ENCODE results near the gene MPDZ. TPM values are rescaled to one million over a fixed set of nuclear protein-coding genes. Genes with fewer than 3 reads are reported as not detected.

The MPDZ gene
- total and polyA plus RNA-seq, 10 donors = 3.8 to 42.8 (median 26.8) TPM

DNA sequence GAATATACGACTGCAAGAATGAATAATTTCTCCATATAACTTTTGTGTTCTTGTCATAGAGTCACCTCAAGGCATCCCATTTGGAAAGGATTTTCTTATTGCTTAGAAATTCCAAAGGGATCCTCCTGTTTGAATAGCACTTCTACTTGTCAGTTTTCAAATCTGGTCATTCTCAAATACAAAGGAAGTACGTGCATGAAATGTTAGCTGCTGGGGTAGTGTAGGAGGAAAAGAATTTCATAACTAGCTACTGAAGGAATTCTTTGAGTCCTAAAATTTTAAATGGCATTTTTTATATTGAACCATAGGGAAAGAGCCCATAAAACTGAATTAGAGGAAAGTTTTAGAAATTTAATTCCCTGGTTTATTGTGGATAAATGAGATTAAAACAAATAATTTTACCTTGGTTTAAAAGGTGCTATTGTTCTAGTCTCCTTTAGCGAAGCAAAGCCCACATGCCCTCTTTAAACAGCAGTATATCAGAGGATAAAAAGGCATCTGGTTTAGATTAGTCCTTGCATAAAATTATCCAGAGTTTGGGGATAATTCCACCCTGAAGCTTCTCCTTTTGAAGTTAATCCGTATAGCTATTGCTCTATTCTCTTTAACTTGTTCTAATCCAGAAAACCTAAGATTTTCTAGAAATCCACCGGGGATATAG, 2.0 kb upstream of the MPDZ start:
- WGBS, 5 donors = 67 to 89% (median 81%) methylated on average over 5 of the region's 5 CpGs
- TF ChIP-seq, protein P1, sequence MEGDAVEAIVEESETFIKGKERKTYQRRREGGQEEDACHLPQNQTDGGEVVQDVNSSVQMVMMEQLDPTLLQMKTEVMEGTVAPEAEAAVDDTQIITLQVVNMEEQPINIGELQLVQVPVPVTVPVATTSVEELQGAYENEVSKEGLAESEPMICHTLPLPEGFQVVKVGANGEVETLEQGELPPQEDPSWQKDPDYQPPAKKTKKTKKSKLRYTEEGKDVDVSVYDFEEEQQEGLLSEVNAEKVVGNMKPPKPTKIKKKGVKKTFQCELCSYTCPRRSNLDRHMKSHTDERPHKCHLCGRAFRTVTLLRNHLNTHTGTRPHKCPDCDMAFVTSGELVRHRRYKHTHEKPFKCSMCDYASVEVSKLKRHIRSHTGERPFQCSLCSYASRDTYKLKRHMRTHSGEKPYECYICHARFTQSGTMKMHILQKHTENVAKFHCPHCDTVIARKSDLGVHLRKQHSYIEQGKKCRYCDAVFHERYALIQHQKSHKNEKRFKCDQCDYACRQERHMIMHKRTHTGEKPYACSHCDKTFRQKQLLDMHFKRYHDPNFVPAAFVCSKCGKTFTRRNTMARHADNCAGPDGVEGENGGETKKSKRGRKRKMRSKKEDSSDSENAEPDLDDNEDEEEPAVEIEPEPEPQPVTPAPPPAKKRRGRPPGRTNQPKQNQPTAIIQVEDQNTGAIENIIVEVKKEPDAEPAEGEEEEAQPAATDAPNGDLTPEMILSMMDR (IDR thresholded peaks at IDR 0.05 in 8 of 11, conservative IDR thresholded peaks at IDR 0.05 in 3 of 11) = no peak
- no peak for TF ChIP-seq POLR2A (IDR thresholded peaks at IDR 0.05)
- peak overlapping the region in 3 of 8 donors; percentile 12 to 65 (median 14) for H3K27ac ChIP-seq
- H3K27me3 ChIP-seq (replicated peaks in 1 of 7) = peaks cover 0 to 38% (median 6%) of the 10 kb centered on the region in 7 donors
- H3K4me3 ChIP-seq = no peak overlapping the region
- H3K36me3 ChIP-seq = no peaks in the 10 kb centered on the region
- intact Hi-C loops (cut with DNase I; ENCODE audit: low total_unique reads) = no loop called here
- peaks cover 0 to 9% (median 0%) of the 10 kb centered on the region in 6 donors for H3K4me1 ChIP-seq
- DNase-seq = no peak
- peaks cover 0 to 3% (median 0%) of the 10 kb centered on the region in 8 donors for H3K9me3 ChIP-seq

DNA sequence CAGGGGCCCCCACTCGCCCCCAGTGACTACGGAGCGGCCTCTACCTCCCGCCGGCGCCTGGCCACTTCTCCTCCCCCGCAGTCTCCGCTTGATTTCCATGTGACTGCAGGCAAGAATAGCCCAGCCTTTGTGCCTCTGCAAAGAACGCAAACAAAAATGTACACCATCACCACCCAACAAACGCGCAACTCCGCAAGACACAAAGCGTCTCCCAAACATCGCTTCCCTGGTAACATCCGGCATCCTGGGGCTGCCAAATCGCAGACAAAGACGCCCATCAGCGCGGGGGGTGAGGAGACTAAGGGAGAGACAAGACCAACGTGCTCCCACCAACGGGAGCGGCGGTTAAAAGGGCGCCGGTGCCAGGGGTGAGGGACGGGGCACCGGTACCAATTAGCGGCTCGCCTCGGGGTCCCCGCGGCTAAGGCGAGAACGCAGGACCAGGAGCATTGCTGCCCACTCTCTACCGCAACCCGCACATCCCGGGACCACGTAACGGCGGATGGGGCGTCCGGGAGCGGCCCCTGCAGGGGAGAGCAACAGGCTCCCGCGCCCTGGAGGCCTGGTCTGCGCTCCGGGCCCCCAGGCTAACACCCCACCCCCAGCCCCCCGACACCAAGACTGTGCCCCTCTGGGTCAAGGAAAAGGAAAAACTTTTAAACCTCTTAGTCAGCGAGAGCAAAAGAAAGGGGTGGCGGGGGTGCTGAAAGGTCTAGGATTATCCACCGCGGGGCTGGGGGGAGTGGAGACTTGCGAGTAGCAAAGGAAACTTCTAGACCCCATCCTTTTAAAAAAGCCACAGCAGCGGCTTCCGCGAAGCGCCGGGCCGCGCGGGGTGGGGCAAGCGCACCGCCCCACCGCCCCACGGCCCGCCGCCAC, 885 bp downstream of the MPDZ start:
- peak overlapping the region; percentile 67 to 88 (median 82) for H3K27ac ChIP-seq
- WGBS, 5 donors = 3 to 6% (median 5%) methylated on average over 29 to 67 of the region's 67 CpGs
- intact Hi-C loops (cut with DNase I; ENCODE audit: low total_unique reads) = no loop called here
- TF ChIP-seq POLR2AphosphoS5 (IDR thresholded peaks at IDR 0.05) (peak; percentile 33 to 56 (median 49)), POLR2A (IDR thresholded peaks at IDR 0.05) (no peak)
- TF ChIP-seq, protein P1 (IDR thresholded peaks at IDR 0.05 in 8 of 11, conservative IDR thresholded peaks at IDR 0.05 in 3 of 11) = no peak
- peaks cover 0 to 9% (median 0%) of the 10 kb centered on the region in 6 donors for H3K4me1 ChIP-seq
- peaks cover 0 to 38% (median 6%) of the 10 kb centered on the region in 7 donors for H3K27me3 ChIP-seq (replicated peaks in 1 of 7)
- H3K36me3 ChIP-seq = no peaks in the 10 kb centered on the region
- H3K9me3 ChIP-seq = peaks cover 0 to 3% (median 0%) of the 10 kb centered on the region in 8 donors
- H3K4me3 ChIP-seq = peak overlapping the region; percentile 32 to 70 (median 48)
- peak; percentile 74 for DNase-seq

DNA sequence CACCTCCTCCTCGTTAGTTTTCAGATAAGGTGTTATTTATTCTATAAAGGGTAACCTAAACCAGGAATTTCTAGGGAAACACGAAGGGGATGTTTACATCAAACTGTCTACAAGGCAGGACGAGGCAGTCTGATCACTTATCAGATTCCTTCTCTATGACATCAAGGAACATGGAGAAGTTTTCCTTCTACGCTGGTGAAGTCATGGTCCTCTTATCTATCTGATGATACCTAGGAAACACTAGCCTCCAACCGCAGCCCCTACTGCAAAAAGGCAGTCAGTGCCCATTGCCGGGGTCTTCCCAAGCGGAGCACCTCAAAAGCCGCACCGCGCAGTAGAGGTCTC, 1.5 kb downstream of the MPDZ start:
- Histone ChIP-seq H3K4me3 (peak overlapping the region; percentile 32 to 70 (median 48)), H3K36me3 (no peaks in the 10 kb centered on the region), H3K27ac (peak overlapping the region in 7 of 8 donors; percentile 68 to 88 (median 83)), H3K27me3 (replicated peaks in 1 of 7) (peaks cover 0 to 38% (median 6%) of the 10 kb centered on the region in 7 donors), H3K4me1 (peaks cover 0 to 9% (median 0%) of the 10 kb centered on the region in 6 donors), H3K9me3 (peaks cover 0 to 3% (median 0%) of the 10 kb centered on the region in 8 donors)
- no peak for DNase-seq
- intact Hi-C loops (cut with DNase I; ENCODE audit: low total_unique reads) = no loop called here
- 52 to 57% (median 55%) methylated on average over 10 of the region's 10 CpGs for WGBS, 5 donors
- TF ChIP-seq POLR2A (IDR thresholded peaks at IDR 0.05) = no peak
- no peak for TF ChIP-seq POLR2AphosphoS5 (IDR thresholded peaks at IDR 0.05)

DNA sequence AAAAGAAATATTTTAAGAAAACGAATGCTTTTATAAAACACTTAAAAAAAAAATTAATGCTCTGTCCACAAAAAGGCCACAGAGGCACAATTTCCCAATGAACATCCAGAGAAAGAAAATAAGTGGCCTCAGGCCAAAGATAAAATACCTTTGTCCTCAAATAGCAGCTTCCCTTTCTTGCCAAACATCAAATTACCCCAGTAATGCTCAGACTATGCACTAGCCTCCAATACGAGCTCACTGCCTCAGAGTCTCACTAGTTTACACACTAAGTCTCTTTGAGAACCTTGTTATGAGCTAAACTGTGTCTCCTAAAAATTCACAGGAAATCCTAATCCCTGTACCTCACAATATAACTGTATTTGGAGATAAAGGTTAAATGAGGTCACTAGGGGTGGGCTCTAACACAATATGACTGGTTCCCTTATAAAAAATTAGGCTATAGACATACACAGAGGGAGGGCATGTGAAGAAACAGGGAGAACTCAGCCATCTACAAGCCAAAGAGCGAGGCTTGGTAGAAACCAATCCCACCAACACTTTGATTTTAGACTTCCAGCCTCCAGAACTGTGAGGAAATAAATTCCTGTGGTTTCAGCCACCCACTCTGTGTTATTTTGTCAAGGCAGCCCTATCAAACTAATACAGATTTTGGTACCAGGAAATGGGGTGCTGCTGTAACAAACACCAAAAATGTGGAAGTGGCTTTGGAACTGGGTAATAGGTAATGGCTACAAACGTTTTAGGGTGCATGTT, 4.4 kb downstream of the MPDZ start:
- H3K9me3 ChIP-seq = peaks cover 0 to 3% (median 0%) of the 10 kb centered on the region in 8 donors
- DNase-seq = no peak
- WGBS, 5 donors = 50 to 67% (median 55%) methylated on average over 4 of the region's 4 CpGs
- peak overlapping the region in 4 of 8 donors; percentile 16 to 46 (median 36) for H3K27ac ChIP-seq
- no peak overlapping the region for H3K4me3 ChIP-seq
- H3K27me3 ChIP-seq (replicated peaks in 1 of 7) = peaks cover 0 to 28% (median 6%) of the 10 kb centered on the region in 7 donors
- TF ChIP-seq POLR2A (IDR thresholded peaks at IDR 0.05) = no peak
- TF ChIP-seq, protein P1 (IDR thresholded peaks at IDR 0.05 in 8 of 11, conservative IDR thresholded peaks at IDR 0.05 in 3 of 11) = no peak
- TF ChIP-seq POLR2AphosphoS5 (IDR thresholded peaks at IDR 0.05) = no peak
- no peaks in the 10 kb centered on the region for H3K36me3 ChIP-seq
- peaks cover 0 to 5% (median 0%) of the 10 kb centered on the region in 6 donors for H3K4me1 ChIP-seq
- intact Hi-C loops (cut with DNase I; ENCODE audit: low total_unique reads) = no loop called here
